Body of pancreas (tissue), 4 donors: ENCODE results near the gene BCAR1. TPM values are rescaled to one million over a fixed set of nuclear protein-coding genes. Genes with fewer than 3 reads are reported as not detected.
"Not testable (repeated sequence)": the region's sequence is repeated elsewhere in the genome, so short reads cannot be mapped to it uniquely, and the experiment has no call there.

Source experiments
- ATAC-seq: fragments of 150-250 bp; one replicate; pipeline ENCODE4 v1.9.1; 2016
- DNase-seq, 4 donors: peaks; one replicate each; pipeline ENCODE4 v3.0.0-alpha.2; 2019
- H3K27ac ChIP-seq, 4 donors: fragments of 200-600 bp; sonication (generic); 1 replicate in 3 of 4; 2 replicates in 1 of 4; pipeline versions ENCODE4 v1.5.1 to v1.6.1; 2016 to 2019; ENCODE audit warnings: mild to moderate bottlenecking in 1 of 4, mixed read lengths in 1 of 4, moderate library complexity in 1 of 4
- H3K27me3 ChIP-seq, 2 donors: fragments of 200-600 bp; sonication (generic); one replicate each; pipeline ENCODE4 v1.6.0; 2016; ENCODE audit warnings: mild to moderate bottlenecking in 1 of 2
- H3K36me3 ChIP-seq, 2 donors: fragments of 200-600 bp; sonication (generic); replicated peaks in 1 of 2; 2 replicates each; pipeline ENCODE4 v1.5.1; 2016; ENCODE audit warnings: low read depth in 2 of 2; ENCODE audit not compliant: insufficient read depth in 1 of 2
- H3K4me1 ChIP-seq: fragments of 200-600 bp; sonication (generic); one replicate; pipeline ENCODE4 v1.6.0; 2016
- H3K4me3 ChIP-seq, 2 donors: fragments of 200-600 bp; sonication (generic); 1 replicate in 1 of 2; 2 replicates in 1 of 2; pipeline ENCODE4 v1.5.1; 2016 to 2019
- H3K9me3 ChIP-seq, 3 donors: fragments of 200-600 bp; sonication (generic); 1 replicate in 2 of 3; 2 replicates in 1 of 3; pipeline ENCODE4 v1.5.1; 2016
- CTCF ChIP-seq, 7 experiments: fragments of 450-650 bp in 4 of 7; fragments of 200-600 bp in 3 of 7; sonication (generic) in 3 of 7; IDR thresholded peaks; one replicate each; pipeline ENCODE4 v1.5.1; 2016 to 2019; ENCODE audit warnings: antibody characterized with exemption in 7 of 7
- POLR2A ChIP-seq, 3 donors: fragments of 450-650 bp; IDR thresholded peaks; one replicate each; pipeline ENCODE4 v1.6.1; 2016; ENCODE audit warnings: antibody characterized with exemption in 3 of 3, mild to moderate bottlenecking in 2 of 3
- WGBS, 2 donors: methylation state at CpG; one replicate each; pipeline ENCODE4 v1.1.5; 2017; 5-methylcytosine and 5-hydroxymethylcytosine counted together
- intact Hi-C: fragments of 100-400 bp; cut with DNase I; formaldehyde crosslinking; loops from one replicate; pipeline ENCODE4 v1.15.1; 2023
- total RNA-seq, 2 donors: library from RNA; depleted of rRNA; stranded (reverse); fragments of >200 nt; gene quantifications; one replicate each; pipeline ENCODE4 v1.1.0, GENCODE V29; 2016

Gene BCAR1
- total RNA-seq, 2 donors from 2014 or later = 61.0 to 72.8 TPM

DNA sequence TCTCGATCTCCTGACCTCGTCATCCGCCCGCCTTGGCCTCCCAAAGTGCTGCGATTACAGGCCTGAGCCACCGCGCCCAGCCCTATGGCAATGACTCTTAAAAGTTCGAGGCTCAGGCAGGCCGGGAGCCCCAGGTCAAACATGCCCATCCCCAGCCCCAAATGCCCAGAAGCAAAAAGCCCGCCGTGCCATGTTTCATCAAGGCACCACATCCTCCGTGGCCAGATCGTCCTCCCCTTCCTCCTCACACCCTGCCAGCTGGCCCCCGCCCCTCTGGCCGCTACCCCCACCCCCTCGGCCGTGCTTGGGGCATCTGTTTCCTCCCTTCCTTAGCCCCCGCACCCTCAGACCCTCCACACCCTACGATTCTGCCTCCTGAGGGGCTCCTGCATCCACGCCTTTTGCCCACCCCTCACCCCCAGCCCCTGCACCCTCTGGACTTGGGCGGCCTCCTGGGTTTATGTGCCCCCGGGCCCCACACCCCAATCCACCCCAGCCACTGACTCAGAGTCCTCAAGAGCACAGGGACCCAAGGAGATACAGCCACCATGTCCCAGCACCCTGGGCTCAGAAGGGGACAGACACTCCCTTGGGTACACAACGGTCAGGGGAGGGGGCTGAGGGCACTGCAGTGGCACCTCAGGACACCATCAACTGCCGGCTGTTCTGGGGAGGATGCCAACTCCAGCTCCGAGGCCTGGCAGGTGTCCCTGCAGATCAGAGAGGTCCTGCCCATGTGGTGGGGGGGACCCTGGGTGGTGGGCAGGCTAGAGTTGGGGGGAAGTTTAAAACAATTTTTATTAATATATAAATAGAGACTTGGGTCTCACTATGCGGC is 25.5 kb downstream of the BCAR1 start:
- ATAC-seq (peak; percentile 5), DNase-seq (peak; percentile 81 to 88 (median 84))
- Histone ChIP-seq H3K36me3 (peaks cover 2 to 13% of the 10 kb centered on the region in 2 donors), H3K4me1 (peaks cover 58% of the 10 kb centered on the region), H3K27ac (peak overlapping the region; percentile 78 to 95 (median 89)), H3K27me3 (no peaks in the 10 kb centered on the region), H3K9me3 (no peaks in the 10 kb centered on the region), H3K4me3 (no peak overlapping the region)
- TF ChIP-seq CTCF (IDR thresholded peaks at IDR 0.05) (no peak), POLR2A (IDR thresholded peaks at IDR 0.05) (peak in 1 of 3 donors; percentile 35)
- 42 to 51% methylated on average over 22 to 26 of the region's 26 CpGs for WGBS, 2 donors
- intact Hi-C loops = no loop called here

DNA sequence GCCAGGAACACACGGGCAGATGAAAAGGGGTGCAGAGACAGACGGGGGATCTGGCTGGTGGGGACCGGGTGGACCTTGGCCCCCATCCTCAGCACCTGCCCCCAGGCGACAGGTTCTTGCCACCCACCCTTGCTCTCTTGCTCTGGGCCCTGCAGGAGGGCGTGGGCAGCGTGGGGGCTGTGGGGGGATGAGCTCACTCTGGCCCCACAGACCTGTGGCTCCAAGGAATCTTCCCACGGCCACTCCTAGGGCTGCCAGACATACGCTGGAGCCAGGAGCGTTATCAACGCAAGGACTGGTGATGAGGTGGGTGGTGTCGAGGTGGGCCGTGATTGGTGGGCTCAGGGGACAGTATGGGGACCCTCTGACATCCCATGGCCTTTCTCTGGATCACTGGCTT is 26.3 kb downstream of the BCAR1 start:
- peak; percentile 67 to 78 (median 74) for DNase-seq
- peak overlapping the region; percentile 8 to 28 for H3K4me3 ChIP-seq
- TF ChIP-seq CTCF (IDR thresholded peaks at IDR 0.05) (peak in 1 of 7 experiments; percentile 2), POLR2A (IDR thresholded peaks at IDR 0.05) (peak; percentile 4 to 42 (median 34))
- 35 to 41% methylated on average over 5 to 12 of the region's 12 CpGs for WGBS, 2 donors
- H3K9me3 ChIP-seq = no peaks in the 10 kb centered on the region
- no peaks in the 10 kb centered on the region for H3K27me3 ChIP-seq
- ATAC-seq = peak; percentile 2
- H3K4me1 ChIP-seq = peaks cover 55% of the 10 kb centered on the region
- H3K27ac ChIP-seq = peak overlapping the region; percentile 78 to 95 (median 89)
- intact Hi-C loops = no loop called here
- peaks cover 2 to 13% of the 10 kb centered on the region in 2 donors for H3K36me3 ChIP-seq

- no peaks in the 10 kb centered on the region for H3K9me3 ChIP-seq
- H3K27ac ChIP-seq = peak overlapping the region; percentile 78 to 95 (median 89)
- peak overlapping the region; percentile 8 to 28 for H3K4me3 ChIP-seq
- DNase-seq = peak; percentile 55 to 71 (median 68)
- intact Hi-C loops = no loop called here
- 16 to 24% methylated on average over 4 to 20 of the region's 20 CpGs for WGBS, 2 donors
- H3K4me1 ChIP-seq = peaks cover 50% of the 10 kb centered on the region
- TF ChIP-seq CTCF (IDR thresholded peaks at IDR 0.05) = no peak
- TF ChIP-seq POLR2A (IDR thresholded peaks at IDR 0.05) = peak; percentile 45 to 84 (median 64)
- peaks cover 1 to 8% of the 10 kb centered on the region in 2 donors for H3K36me3 ChIP-seq
- no peaks in the 10 kb centered on the region for H3K27me3 ChIP-seq
- ATAC-seq = no peak
Observed at GRCh38 chr16:75224306-75225082, 26.9 kb downstream of the BCAR1 start.

DNA sequence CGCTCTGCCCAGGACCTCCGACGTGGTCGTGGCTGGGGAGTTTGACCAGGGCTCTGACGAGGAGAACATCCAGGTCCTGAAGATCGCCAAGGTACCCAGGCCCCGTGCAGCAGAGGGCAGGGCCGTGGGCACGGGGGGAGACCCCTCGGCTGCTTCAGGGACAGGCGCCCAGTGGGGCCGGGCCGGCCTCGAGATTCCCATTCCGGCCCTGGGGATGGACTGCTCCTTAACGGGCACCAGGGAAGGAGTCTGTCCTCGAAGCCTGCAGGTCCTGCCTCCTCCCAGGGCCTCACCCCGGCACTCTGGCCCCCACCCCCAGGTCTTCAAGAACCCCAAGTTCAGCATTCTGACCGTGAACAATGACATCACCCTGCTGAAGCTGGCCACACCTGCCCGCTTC is 28.3 kb downstream of the BCAR1 start:
- intact Hi-C loops, H3K27me3 ChIP-seq, H3K4me3 ChIP-seq, DNase-seq, H3K36me3 ChIP-seq, ATAC-seq, H3K9me3 ChIP-seq: not testable (repeated sequence)
- 36% methylated on average over 6 of the region's 20 CpGs; no CpG with 5 or more reads in 1 of the 2 donors for WGBS, 2 donors
- H3K27ac ChIP-seq = peak overlapping the region in 3 of 4 donors; percentile 70 to 76 (median 75)
- peaks cover 50% of the 10 kb centered on the region for H3K4me1 ChIP-seq

GRCh38 chr16:75222271-75222783 is 29.1 kb downstream of the BCAR1 start:
- peak overlapping the region; percentile 75 to 100 (median 94) for H3K27ac ChIP-seq
- H3K4me1 ChIP-seq = peaks cover 53% of the 10 kb centered on the region
- WGBS, 2 donors = 21 to 51% methylated on average over 8 to 15 of the region's 16 CpGs
- ATAC-seq = peak; percentile 2
- DNase-seq = peak; percentile 78 to 85 (median 78)
- no peaks in the 10 kb centered on the region for H3K9me3 ChIP-seq
- H3K4me3 ChIP-seq = no peak overlapping the region
- H3K27me3 ChIP-seq = no peaks in the 10 kb centered on the region
- intact Hi-C loops = no loop called here
- TF ChIP-seq CTCF (IDR thresholded peaks at IDR 0.05) = no peak
- TF ChIP-seq POLR2A (IDR thresholded peaks at IDR 0.05) = peak; percentile 90 to 96 (median 91)
- no peaks in the 10 kb centered on the region for H3K36me3 ChIP-seq
